22Rv1 (cell line): ENCODE data around the gene OSTC.

Experiments used
- H3K27ac ChIP-seq: fragments of 450-650 bp; 2 replicates; pipeline ENCODE4 v1.5.1; 2017
- CTCF ChIP-seq: fragments of 450-650 bp; IDR thresholded peaks from 2 replicates; pipeline ENCODE4 v1.5.1; 2017; ENCODE audit warnings: mild to moderate bottlenecking
- ZFX ChIP-seq: fragments of 450-650 bp; IDR thresholded peaks from 2 replicates; pipeline ENCODE4 v1.6.1; 2017; ENCODE audit warnings: antibody characterized with exemption, borderline replicate concordance

The OSTC gene

GRCh38 chr4:108619372-108620100 lies 30.9 kb upstream of the OSTC start:
- H3K27ac ChIP-seq = peak overlapping the region; percentile 81; the same call in 1 of the 2 replicates

DNA sequence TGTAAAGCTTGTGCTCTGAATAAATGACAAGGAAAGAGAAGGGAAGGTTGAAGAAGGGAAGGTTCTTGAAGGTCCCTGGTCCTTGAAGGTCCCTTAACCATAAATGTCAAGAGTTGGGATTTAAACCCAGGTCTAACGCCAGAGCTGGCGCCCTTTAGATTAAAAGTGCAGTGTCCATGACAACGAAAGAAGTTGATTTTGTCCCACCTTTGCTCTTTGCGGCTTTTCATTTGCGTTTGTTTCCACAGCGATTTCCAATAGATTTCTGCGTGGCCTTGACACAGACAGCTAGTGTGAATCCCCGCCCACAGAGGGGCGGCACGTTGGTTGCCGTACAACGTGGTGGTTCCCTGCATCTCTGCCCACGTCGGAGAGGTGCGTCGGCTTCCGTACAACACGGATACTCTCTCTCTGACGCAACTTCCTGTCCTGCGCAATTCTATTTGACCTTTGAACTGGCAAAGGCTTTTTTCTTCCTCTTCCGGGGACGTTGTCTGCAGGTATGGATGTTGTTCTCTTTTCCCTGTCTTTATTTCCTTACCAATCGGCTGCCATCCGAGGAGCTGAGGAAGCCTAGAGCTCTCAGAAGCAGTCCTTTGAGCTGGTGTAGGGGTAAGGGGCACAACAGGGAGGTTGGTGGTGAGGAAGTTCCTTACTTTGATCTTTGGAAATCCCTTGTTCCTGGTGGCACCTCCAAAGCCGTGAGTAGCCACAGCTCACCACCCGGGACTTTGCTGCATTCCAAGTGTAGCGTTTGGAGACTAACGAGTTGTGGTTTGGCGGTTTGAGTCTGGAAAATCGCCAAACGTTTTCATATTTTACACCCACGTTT lies 30.1 kb upstream of the OSTC start, which contains the start of gene RPL34:
RPL34 (plus strand) TSS at position 476 of the 832 bp plus-strand sequence. CDS start 1,384 bp downstream, outside the sequence.
- TF ChIP-seq ZFX (no peak), CTCF (no peak)

More at GRCh38 chr4:108619372-108620100, 30.9 kb upstream of the OSTC start:
- TF ChIP-seq ZFX (no peak), CTCF (no peak)

GRCh38 chr4:108620933-108621905 lies 29.2 kb upstream of the OSTC start:
- H3K27ac ChIP-seq = peak overlapping the region; percentile 81
- no peak for TF ChIP-seq ZFX
- no peak for TF ChIP-seq CTCF

More for the DNA sequence above, 30.1 kb upstream of the OSTC start, which contains the start of gene RPL34:
- peak within 1 kb of the TSS; percentile 81 for H3K27ac ChIP-seq

DNA sequence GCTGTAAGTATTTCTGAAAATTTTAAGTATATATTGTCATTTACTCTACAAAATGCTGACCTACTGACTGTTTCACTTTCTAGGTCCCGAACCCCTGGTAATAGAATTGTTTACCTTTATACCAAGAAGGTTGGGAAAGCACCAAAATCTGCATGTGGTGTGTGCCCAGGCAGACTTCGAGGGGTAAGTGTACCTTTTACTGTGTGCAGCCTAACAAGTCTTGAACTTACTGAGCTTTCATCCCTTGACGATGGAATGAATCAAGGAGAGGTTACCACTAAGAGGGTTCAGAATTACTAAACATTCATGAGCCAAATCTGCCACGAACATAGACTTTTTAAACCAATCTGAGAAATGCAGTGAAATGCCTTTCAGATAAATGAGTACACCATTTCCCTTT lies 28.4 kb upstream of the OSTC start:
- no peak overlapping the region for H3K27ac ChIP-seq
- TF ChIP-seq CTCF = no peak
- no peak for TF ChIP-seq ZFX

DNA sequence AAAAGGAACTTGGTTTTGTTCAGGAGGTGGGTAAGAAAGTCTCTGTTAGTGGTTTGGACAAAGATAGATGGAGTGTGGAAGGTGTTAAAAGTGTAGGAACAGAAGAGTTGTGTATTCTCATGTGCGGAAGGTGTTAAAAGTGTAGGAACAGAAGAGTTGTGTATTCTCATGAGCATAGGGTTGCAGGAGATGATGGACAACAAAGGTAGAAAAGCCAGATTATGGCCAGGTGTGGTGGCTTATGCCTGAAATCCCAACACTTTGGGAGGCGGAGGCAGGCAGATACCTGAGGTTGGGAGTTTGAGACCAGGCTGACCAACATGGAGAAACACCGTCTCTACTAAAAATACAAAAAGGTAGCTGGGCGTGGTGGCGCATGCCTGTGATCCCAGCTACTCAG lies 27.6 kb upstream of the OSTC start:
- H3K27ac ChIP-seq = no peak overlapping the region
- TF ChIP-seq ZFX = no peak
- no peak for TF ChIP-seq CTCF

- no peak for TF ChIP-seq ZFX
- TF ChIP-seq CTCF = no peak
- no peak overlapping the region for H3K27ac ChIP-seq
These were observed 25.9 kb upstream of the OSTC start for GRCh38 chr4:108624263-108625056.
